Tibial artery (tissue), 4 donors: ENCODE results near the gene NEURL2.
A peak's percentile ranks its signal among the peaks of the same experiment; 100 is the strongest.

Experiments used
- DNase-seq, 2 donors: peaks; one replicate each; pipeline ENCODE4 v3.0.0-alpha.2; 2019
- H3K27ac ChIP-seq, 2 donors: fragments of 200-600 bp; sonication (generic) in 1 of 2; 1 replicate in 1 of 2; 2 replicates in 1 of 2; pipeline ENCODE4 v1.5.1; 2018 to 2019; ENCODE audit warnings: mild to moderate bottlenecking in 1 of 2
- H3K27me3 ChIP-seq, 2 donors: fragments of 200-600 bp; sonication (generic) in 1 of 2; one replicate each; pipeline versions ENCODE4 v1.5.1 to v1.6.0; 2016 to 2019
- H3K36me3 ChIP-seq, 3 donors: fragments of 200-600 bp; sonication (generic) in 2 of 3; one replicate each; pipeline ENCODE4 v1.5.1; 2016 to 2019; ENCODE audit warnings: mild to moderate bottlenecking in 2 of 3
- H3K4me1 ChIP-seq, 4 donors: fragments of 200-600 bp; sonication (generic) in 2 of 4; 1 replicate in 3 of 4; 2 replicates in 1 of 4; pipeline ENCODE4 v1.5.1; 2016 to 2019
- H3K4me3 ChIP-seq, 2 donors: fragments of 200-600 bp; sonication (generic) in 1 of 2; 1 replicate in 1 of 2; 2 replicates in 1 of 2; pipeline ENCODE4 v1.5.1; 2018 to 2019; ENCODE audit warnings: mild to moderate bottlenecking in 2 of 2
- H3K9me3 ChIP-seq, 3 donors: fragments of 200-600 bp; sonication (generic) in 1 of 3; one replicate each; pipeline ENCODE4 v1.5.1; 2016 to 2019
- CTCF ChIP-seq, 2 experiments: fragments of 200-600 bp in 1 of 2; fragments of 450-650 bp in 1 of 2; IDR thresholded peaks; one replicate each; pipeline ENCODE4 v1.5.1; 2017 to 2019; ENCODE audit warnings: antibody characterized with exemption in 2 of 2, mild to moderate bottlenecking in 1 of 2, moderate library complexity in 1 of 2
- intact Hi-C: fragments of 100-400 bp; cut with DNase I; formaldehyde crosslinking; loops from one replicate; pipeline ENCODE4 v1.15.0; 2023; ENCODE audit warnings: low total_unique reads

The NEURL2 gene

GRCh38 chr20:45857114-45857881 is 33.7 kb downstream of the NEURL2 start, which contains the start of the genes ACOT8 and ZSWIM3:
Gene ACOT8 (minus strand): TSS chr20:45857392. CDS start chr20:45857315, 77 bp downstream.
Gene ZSWIM3 (plus strand): TSS chr20:45857614. CDS start chr20:45857826, 212 bp downstream.
- Histone ChIP-seq H3K27me3 (no peaks in the 10 kb centered on the region), H3K9me3 (no peaks in the 10 kb centered on the region), H3K4me3 (peak within 1 kb of the TSS; percentile 63 to 64), H3K4me1 (peaks cover 0 to 38% (median 31%) of the 10 kb centered on the region in 4 donors), H3K27ac (peak within 1 kb of the TSS; percentile 68 to 75), H3K36me3 (peaks cover 0 to 21% (median 4%) of the 10 kb centered on the region in 3 donors)
- intact Hi-C loops = no loop called here
- DNase-seq = peak; percentile 98 to 99
- peak in 1 of 2 experiments; percentile 7 for TF ChIP-seq CTCF (IDR thresholded peaks at IDR 0.05)

DNA sequence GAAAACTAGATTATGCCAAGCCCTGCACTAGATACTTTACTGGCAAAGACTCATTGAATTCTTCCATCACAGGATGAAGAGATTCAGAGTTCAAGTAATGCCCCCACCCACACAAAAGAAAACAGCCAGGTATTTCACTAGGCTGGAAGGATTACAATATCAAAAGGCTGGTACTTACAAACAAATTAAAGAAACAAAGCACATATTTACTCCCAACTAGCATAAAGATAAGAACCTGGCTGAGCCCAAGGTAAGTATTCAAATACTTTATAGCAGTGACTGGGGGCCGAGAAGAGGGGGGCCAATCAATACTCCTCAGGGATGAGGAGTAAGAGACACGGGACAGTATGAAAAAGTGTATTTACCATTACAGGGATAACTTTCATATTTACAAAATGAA is 37.5 kb downstream of the NEURL2 start:
- Histone ChIP-seq H3K4me1 (peaks cover 0 to 35% (median 30%) of the 10 kb centered on the region in 4 donors), H3K36me3 (peaks cover 2 to 44% (median 8%) of the 10 kb centered on the region in 3 donors), H3K9me3 (no peaks in the 10 kb centered on the region), H3K4me3 (no peak overlapping the region), H3K27me3 (no peaks in the 10 kb centered on the region), H3K27ac (no peak overlapping the region)
- no peak for TF ChIP-seq CTCF (IDR thresholded peaks at IDR 0.05)
- intact Hi-C loops = no loop called here
- no peak for DNase-seq

DNA sequence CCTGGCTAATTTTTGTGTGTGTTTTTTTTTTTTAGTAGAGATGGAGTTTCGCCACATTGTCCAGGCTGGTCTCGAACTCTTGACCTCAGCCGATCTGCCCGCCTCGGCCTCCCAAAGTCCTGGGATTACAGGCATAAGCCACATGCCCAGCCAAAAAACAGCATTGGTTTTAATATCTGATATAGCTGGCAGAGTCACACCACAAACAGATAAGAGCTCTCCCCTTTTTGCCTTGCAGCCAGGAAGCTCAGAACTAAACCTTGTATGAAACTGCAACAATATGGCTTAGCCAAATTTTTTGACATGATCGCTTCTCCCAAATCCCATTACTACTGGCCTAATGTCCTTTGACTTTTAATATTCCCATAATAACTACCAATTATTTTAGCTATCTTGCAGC is 38.7 kb downstream of the NEURL2 start:
- Histone ChIP-seq H3K27me3 (no peaks in the 10 kb centered on the region), H3K4me3 (no peak overlapping the region), H3K27ac (no peak overlapping the region), H3K4me1 (peaks cover 0 to 26% (median 21%) of the 10 kb centered on the region in 4 donors), H3K36me3 (peaks cover 11 to 56% (median 17%) of the 10 kb centered on the region in 3 donors), H3K9me3 (no peaks in the 10 kb centered on the region)
- no peak for DNase-seq
- intact Hi-C loops = no loop called here
- no peak for TF ChIP-seq CTCF (IDR thresholded peaks at IDR 0.05)

- Histone ChIP-seq H3K36me3 (peaks cover 17 to 64% (median 17%) of the 10 kb centered on the region in 3 donors), H3K4me1 (peaks cover 0 to 24% (median 20%) of the 10 kb centered on the region in 4 donors)
- intact Hi-C loops = no loop called here
Observed at GRCh38 chr20:45851501-45851900, 39.5 kb downstream of the NEURL2 start.

GRCh38 chr20:45850926-45851325 is 40.1 kb downstream of the NEURL2 start:
- Histone ChIP-seq H3K27me3 (no peaks in the 10 kb centered on the region), H3K4me3 (no peak overlapping the region), H3K36me3 (peaks cover 17 to 70% (median 23%) of the 10 kb centered on the region in 3 donors), H3K9me3 (no peaks in the 10 kb centered on the region), H3K4me1 (peaks cover 0 to 18% (median 16%) of the 10 kb centered on the region in 4 donors), H3K27ac (no peak overlapping the region)
- intact Hi-C loops = no loop called here
- no peak for TF ChIP-seq CTCF (IDR thresholded peaks at IDR 0.05)
- no peak for DNase-seq

More at GRCh38 chr20:45851501-45851900, 39.5 kb downstream of the NEURL2 start:
- Histone ChIP-seq H3K4me3 (no peak overlapping the region), H3K9me3 (no peaks in the 10 kb centered on the region), H3K27me3 (no peaks in the 10 kb centered on the region), H3K27ac (no peak overlapping the region)
- no peak for DNase-seq
- no peak for TF ChIP-seq CTCF (IDR thresholded peaks at IDR 0.05)
